ENCODE results near the gene MYL6. TPM values are rescaled to one million over a fixed set of nuclear protein-coding genes. Genes with fewer than 3 reads are reported as not detected.

The MYL6 gene
- total RNA-seq, 2 donors from 2014 or later = 391 to 492 TPM

DNA sequence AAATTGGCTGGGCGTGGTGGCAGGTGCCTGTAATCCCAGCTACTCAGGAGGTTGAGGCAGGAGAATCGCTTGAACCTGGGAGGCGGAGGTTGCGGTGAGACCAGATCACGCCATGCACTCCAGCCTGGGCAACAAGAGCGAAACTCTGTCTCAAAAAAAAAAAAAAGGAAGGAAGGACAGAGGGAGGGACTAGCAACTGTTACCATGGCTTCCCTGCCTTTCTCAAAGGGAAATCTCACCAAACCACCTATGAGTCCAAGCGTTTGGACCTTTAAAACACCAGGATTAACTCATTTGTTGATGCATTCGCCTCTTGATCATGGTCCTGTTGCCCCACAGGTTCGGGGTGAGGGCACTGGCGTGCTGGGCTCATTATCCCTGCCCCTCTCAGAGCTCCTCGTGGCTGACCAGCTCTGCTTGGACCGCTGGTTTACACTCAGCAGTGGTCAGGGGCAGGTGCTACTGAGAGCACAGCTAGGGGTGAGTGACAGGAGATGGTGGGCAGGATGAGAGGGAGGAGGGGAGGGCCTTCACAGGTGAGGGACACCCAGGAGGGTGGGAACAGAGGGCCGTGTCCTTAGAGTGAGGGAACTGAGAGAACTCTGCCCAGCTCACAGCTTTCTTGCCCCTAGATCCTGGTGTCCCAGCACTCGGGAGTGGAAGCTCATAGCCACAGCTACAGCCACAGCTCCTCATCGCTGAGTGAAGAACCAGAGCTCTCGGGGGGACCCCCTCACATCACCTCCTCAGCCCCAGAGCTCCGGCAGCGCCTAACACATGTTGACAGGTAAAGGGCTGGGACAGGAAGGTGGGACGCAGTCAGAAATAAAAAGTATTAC lies 16.0 kb upstream of the MYL6 start:
- Mint-ChIP-seq H3K4me3 (no peak overlapping the region), H3K9me3 (no peaks in the 10 kb centered on the region), H3K36me3 (ENCODE audit: insufficient read depth in 2 of 2) (peaks cover 24 to 47% of the 10 kb centered on the region in 2 donors), H3K4me1 (ENCODE audit: low read depth) (peaks cover 10% of the 10 kb centered on the region), H3K27ac (no peak overlapping the region), H3K27me3 (ENCODE audit: low read depth) (no peaks in the 10 kb centered on the region)
- no peak for ATAC-seq (replicated peaks in 1 of 2)
- no peak for DNase-seq

DNA sequence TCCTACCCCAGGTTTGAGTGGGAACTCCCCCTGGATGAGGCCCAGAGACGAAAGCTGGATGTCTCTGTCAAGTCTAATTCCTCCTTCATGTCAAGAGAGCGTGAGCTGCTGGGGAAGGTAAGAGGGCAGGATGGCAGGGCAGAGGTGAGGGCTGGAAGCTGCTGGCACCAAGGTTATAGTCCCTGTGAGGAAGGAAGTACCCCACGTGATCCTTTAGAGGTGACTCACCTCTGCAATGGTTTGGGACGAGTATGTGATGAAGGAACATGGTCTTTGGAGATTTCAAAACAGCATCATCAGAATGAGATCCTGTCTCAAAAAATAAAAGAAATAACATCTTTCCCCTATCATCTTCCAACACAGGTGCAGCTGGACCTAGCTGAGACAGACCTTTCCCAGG lies 14.9 kb upstream of the MYL6 start:
- ATAC-seq (replicated peaks in 1 of 2) (peak; percentile 52 to 73), DNase-seq (no peak)
- Mint-ChIP-seq H3K4me3 (peak overlapping the region in 1 of 2 donors; percentile 23), H3K9me3 (no peaks in the 10 kb centered on the region), H3K4me1 (ENCODE audit: low read depth) (peaks cover 8% of the 10 kb centered on the region), H3K27me3 (ENCODE audit: low read depth) (no peaks in the 10 kb centered on the region), H3K36me3 (ENCODE audit: insufficient read depth in 2 of 2) (peaks cover 22 to 41% of the 10 kb centered on the region in 2 donors), H3K27ac (peak overlapping the region; percentile 71)

- Mint-ChIP-seq H3K27ac (peak overlapping the region; percentile 69), H3K4me3 (no peak overlapping the region), H3K4me1 (ENCODE audit: low read depth) (peaks cover 8% of the 10 kb centered on the region), H3K9me3 (no peaks in the 10 kb centered on the region), H3K36me3 (ENCODE audit: insufficient read depth in 2 of 2) (peaks cover 20 to 35% of the 10 kb centered on the region in 2 donors), H3K27me3 (ENCODE audit: low read depth) (no peaks in the 10 kb centered on the region)
- no peak for DNase-seq
- no peak for ATAC-seq (replicated peaks in 1 of 2)
Observed at GRCh38 chr12:56143870-56144269, 14.3 kb upstream of the MYL6 start.

DNA sequence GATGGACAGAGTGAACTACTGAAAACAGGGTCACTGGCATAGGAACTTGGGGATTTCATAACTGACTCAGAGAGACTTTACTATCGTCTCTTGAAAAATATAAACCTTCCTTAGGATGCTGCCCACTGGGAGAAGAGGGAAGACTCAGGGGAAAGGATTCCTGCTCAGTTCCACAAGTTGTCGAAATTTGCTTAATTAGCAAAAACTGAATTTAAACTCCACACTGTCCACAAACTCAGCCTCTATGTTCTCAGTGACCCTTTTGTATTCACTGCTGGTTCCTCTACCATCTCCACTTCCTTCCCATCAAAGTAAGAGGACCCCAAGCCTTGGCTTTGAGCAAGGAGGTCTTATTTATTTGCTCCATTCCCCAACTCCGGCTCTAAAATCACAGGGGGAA lies 12.9 kb upstream of the MYL6 start:
- Mint-ChIP-seq H3K9me3 (no peaks in the 10 kb centered on the region), H3K27me3 (ENCODE audit: low read depth) (no peaks in the 10 kb centered on the region), H3K4me1 (ENCODE audit: low read depth) (peaks cover 14% of the 10 kb centered on the region), H3K27ac (no peak overlapping the region), H3K36me3 (ENCODE audit: insufficient read depth in 2 of 2) (peaks cover 18 to 30% of the 10 kb centered on the region in 2 donors), H3K4me3 (no peak overlapping the region)
- DNase-seq (no peak), ATAC-seq (replicated peaks in 1 of 2) (no peak)

DNA sequence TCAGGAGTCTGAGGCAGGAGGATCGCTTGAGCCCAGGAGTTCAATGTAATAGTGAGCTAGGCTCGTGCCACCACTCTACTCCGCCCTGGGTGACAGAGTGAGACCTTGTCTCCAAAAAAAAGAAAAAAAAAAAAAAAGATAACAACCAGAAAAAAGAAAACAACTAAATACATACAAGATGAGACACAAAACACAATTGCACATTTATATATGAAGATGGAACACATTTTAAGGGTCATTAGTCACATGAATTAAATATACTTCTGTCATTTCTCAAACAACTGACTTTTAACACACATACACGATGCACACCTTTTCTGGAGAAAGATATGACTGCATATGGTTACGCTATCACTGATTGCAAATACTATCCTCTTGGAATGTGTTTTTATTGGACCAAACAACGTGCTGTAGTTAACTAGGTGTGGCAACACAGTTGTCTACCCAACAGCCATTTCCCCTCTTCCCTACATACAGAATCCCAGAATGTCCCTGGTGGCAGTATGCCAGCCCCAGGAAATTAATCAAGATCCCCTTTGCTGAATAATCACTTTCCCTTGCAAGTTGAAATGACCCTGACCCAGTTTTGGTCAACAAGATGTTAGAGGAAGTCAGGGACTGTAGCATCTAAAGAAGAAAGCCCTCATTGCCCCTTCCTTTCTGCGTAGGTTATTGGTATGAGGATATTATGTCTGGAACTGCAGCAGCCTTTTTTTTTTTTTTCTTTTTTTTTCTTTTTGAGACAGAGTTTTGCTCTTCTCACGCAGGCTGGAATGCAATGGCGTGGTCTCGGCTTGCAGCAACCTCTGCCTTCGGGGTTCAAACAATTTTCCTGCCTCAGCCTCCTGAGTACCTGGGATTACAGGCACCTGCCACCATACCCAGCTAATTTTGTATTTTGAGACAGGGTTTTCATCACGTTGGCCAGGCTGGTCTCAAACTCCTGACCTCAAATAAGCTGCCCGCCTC lies 11.4 kb upstream of the MYL6 start:
- Mint-ChIP-seq H3K36me3 (ENCODE audit: insufficient read depth in 2 of 2) (peaks cover 10 to 19% of the 10 kb centered on the region in 2 donors), H3K4me3 (no peak overlapping the region), H3K27ac (no peak overlapping the region), H3K4me1 (ENCODE audit: low read depth) (peaks cover 30% of the 10 kb centered on the region), H3K9me3 (no peaks in the 10 kb centered on the region), H3K27me3 (ENCODE audit: low read depth) (no peaks in the 10 kb centered on the region)
- ATAC-seq (replicated peaks in 1 of 2) = no peak
- no peak for DNase-seq

- Mint-ChIP-seq H3K4me3 (peak overlapping the region; percentile 77 to 96), H3K27ac (peak overlapping the region; percentile 94), H3K27me3 (ENCODE audit: low read depth) (no peaks in the 10 kb centered on the region), H3K4me1 (ENCODE audit: low read depth) (peaks cover 50% of the 10 kb centered on the region), H3K9me3 (no peaks in the 10 kb centered on the region), H3K36me3 (ENCODE audit: insufficient read depth in 2 of 2) (peaks cover 3 to 7% of the 10 kb centered on the region in 2 donors)
- DNase-seq = no peak
- no peak for ATAC-seq (replicated peaks in 1 of 2)
Observed at GRCh38 chr12:56150563-56150962, 7.6 kb upstream of the MYL6 start.

- Mint-ChIP-seq H3K4me1 (ENCODE audit: low read depth) (peaks cover 52% of the 10 kb centered on the region), H3K27ac (peak overlapping the region; percentile 92), H3K4me3 (peak overlapping the region; percentile 91 to 96), H3K9me3 (no peaks in the 10 kb centered on the region), H3K36me3 (ENCODE audit: insufficient read depth in 2 of 2) (peaks cover 5 to 9% of the 10 kb centered on the region in 2 donors), H3K27me3 (ENCODE audit: low read depth) (no peaks in the 10 kb centered on the region)
- DNase-seq (peak; percentile 72 to 76), ATAC-seq (replicated peaks in 1 of 2) (peak; percentile 64 to 66)
Observed at GRCh38 chr12:56151672-56152131, 6.5 kb upstream of the MYL6 start.

- Mint-ChIP-seq H3K36me3 (ENCODE audit: insufficient read depth in 2 of 2) (peaks cover 5 to 9% of the 10 kb centered on the region in 2 donors), H3K9me3 (no peaks in the 10 kb centered on the region)
Observed at GRCh38 chr12:56152132-56152755, 5.9 kb upstream of the MYL6 start, which contains the start of gene MYL6B. Gene MYL6B (plus strand): TSS chr12:56152587. CDS start chr12:56153919, 1,332 bp downstream.

GRCh38 chr12:56152756-56153677 lies 5.1 kb upstream of the MYL6 start:
- Mint-ChIP-seq H3K27ac (peak overlapping the region; percentile 92), H3K4me3 (peak overlapping the region; percentile 91 to 96), H3K36me3 (ENCODE audit: insufficient read depth in 2 of 2) (peaks cover 5 to 10% of the 10 kb centered on the region in 2 donors), H3K4me1 (ENCODE audit: low read depth) (peaks cover 62% of the 10 kb centered on the region), H3K9me3 (no peaks in the 10 kb centered on the region), H3K27me3 (ENCODE audit: low read depth) (no peaks in the 10 kb centered on the region)
- DNase-seq (no peak), ATAC-seq (replicated peaks in 1 of 2) (no peak)

More at GRCh38 chr12:56152132-56152755, 5.9 kb upstream of the MYL6 start, which contains the start of gene MYL6B:
- H3K27ac Mint-ChIP-seq = peak within 1 kb of the TSS; percentile 92
- peak; percentile 96 to 97 for DNase-seq
- peak; percentile 94 for ATAC-seq (replicated peaks in 1 of 2)
- H3K4me3 Mint-ChIP-seq = peak within 1 kb of the TSS; percentile 91 to 96
- peaks cover 57% of the 10 kb centered on the region for H3K4me1 Mint-ChIP-seq (ENCODE audit: low read depth)
- H3K27me3 Mint-ChIP-seq (ENCODE audit: low read depth) = no peaks in the 10 kb centered on the region

GRCh38 chr12:56153678-56154065 lies 4.5 kb upstream of the MYL6 start:
- ATAC-seq (replicated peaks in 1 of 2) = no peak
- H3K9me3 Mint-ChIP-seq = no peaks in the 10 kb centered on the region
- H3K4me3 Mint-ChIP-seq = peak overlapping the region; percentile 91 to 96
- peak overlapping the region; percentile 60 for H3K27ac Mint-ChIP-seq
- H3K36me3 Mint-ChIP-seq (ENCODE audit: insufficient read depth in 2 of 2) = peaks cover 8 to 15% of the 10 kb centered on the region in 2 donors
- DNase-seq = no peak
- H3K27me3 Mint-ChIP-seq (ENCODE audit: low read depth) = no peaks in the 10 kb centered on the region
- peaks cover 62% of the 10 kb centered on the region for H3K4me1 Mint-ChIP-seq (ENCODE audit: low read depth)

- ATAC-seq (replicated peaks in 1 of 2) = no peak
- Mint-ChIP-seq H3K27me3 (ENCODE audit: low read depth) (no peaks in the 10 kb centered on the region), H3K4me1 (ENCODE audit: low read depth) (peaks cover 65% of the 10 kb centered on the region), H3K27ac (no peak overlapping the region), H3K36me3 (ENCODE audit: insufficient read depth in 2 of 2) (peaks cover 15 to 21% of the 10 kb centered on the region in 2 donors), H3K9me3 (no peaks in the 10 kb centered on the region), H3K4me3 (peak overlapping the region in 1 of 2 donors; percentile 32)
- DNase-seq = no peak
Observed at GRCh38 chr12:56154246-56154771, 3.9 kb upstream of the MYL6 start.

Data from activated T-cell treated with anti-CD3 and anti-CD28 coated beads, Interleukin-2, amount 50 U/mL, for 72 hours (primary cell).